Skin epidermis (tissue), 12 donors: ENCODE measurements around the gene RRAGD.

ENCODE experiments used
- H3K27ac ChIP-seq, 21 experiments: fragments of 200-600 bp; sonication (generic) in 11 of 21; one replicate each; pipeline ENCODE4 v1.5.0; 2020; ENCODE audit warnings: mild to moderate bottlenecking in 3 of 21, inconsistent platforms in 2 of 21, moderate library complexity in 2 of 21
- H3K4me3 ChIP-seq, 7 experiments: fragments of 200-600 bp; sonication (generic) in 2 of 7; one replicate each; pipeline ENCODE4 v1.5.0; 2020; ENCODE audit warnings: inconsistent platforms in 2 of 7, mild to moderate bottlenecking in 2 of 7, moderate library complexity in 1 of 7

The RRAGD gene

GRCh38 chr6:89385156-89385667, 26.9 kb downstream of the RRAGD start:
- Histone ChIP-seq H3K4me3 (no peak overlapping the region), H3K27ac (peak overlapping the region in 3 of 21 experiments; percentile 14 to 38 (median 22))

GRCh38 chr6:89381031-89381430, 31.0 kb downstream of the RRAGD start:
- Histone ChIP-seq H3K4me3 (no peak overlapping the region), H3K27ac (no peak overlapping the region)

GRCh38 chr6:89379281-89379680, 32.8 kb downstream of the RRAGD start:
- Histone ChIP-seq H3K4me3 (no peak overlapping the region), H3K27ac (no peak overlapping the region)

DNA sequence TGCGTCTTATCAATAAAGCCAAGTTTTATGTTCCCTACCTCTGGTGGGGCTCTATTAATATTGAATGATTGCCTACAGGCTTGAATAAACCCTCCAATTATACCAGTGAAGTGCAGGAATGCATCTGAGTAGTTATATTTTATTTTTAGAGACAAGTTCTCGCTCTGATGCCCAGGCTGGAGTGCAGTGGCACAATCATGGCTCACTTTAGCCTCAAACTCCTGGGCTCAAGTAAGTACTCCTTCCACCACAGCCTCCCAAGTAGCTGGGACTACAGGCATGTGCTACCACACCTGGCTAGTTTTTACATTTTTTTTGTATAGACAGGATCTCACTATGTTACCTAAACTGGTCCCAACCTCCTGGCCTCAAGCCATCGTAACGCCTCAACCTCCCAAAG, 33.4 kb downstream of the RRAGD start:
- H3K27ac ChIP-seq: no peak overlapping the region
- no peak overlapping the region for H3K4me3 ChIP-seq

DNA sequence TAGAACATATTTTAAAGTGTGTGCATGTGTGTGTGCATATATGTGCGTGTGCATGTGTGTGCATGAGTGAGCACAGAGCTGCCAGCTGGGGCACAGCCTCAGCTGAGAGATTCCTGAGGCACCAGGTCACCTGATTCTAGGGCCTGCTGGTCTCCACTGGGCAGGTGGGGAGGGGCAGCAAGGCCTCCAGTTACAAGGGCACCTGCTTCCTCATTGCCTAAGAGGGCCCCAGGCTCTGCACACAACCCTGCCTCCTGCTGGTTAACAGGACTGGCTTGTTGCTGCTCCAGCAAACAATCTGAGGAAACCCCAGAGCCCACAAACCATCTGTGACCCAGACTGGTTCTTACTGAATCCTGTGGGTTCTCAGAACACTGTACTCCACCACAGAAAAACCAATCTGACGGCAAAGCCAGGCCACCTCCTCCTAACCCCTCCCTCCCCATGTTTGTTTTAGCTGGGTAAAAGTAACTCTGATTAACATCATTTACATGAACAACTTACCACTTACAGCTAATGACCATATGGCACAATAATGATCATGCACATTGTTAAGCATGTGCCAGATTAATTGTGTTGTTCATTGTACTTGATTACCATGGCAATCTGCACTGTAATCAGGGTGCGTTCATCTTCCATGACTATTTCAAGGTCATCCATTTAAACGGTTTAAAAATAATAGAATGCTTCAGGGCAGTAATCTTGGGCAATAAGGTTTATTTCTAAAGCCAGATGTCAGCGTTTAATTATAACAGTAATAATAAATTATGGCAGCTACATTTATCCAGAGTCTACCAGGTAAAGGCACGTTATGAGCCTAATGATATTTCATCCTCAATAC, 36.4 kb downstream of the RRAGD start:
- Histone ChIP-seq H3K27ac (no peak overlapping the region), H3K4me3 (no peak overlapping the region)

DNA sequence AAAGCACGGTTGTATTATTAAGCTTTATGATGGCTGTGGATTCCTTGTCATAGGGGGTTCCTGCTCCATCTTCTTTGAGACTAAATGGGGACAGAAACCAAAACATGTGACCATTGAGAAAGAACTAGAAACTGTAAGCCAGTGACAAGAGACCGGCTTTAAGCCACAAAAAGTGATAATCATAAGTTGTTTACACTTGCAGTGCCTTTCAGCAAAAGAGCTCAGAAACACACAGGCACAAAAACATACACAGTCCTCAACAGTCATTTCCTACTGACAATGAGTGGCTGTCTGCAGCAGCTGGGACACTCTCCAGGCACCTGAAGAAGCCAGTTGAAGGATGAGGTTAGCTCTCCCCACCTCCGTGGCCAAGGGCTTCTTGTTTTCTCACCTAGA, 39.6 kb downstream of the RRAGD start:
- no peak overlapping the region for H3K4me3 ChIP-seq
- no peak overlapping the region for H3K27ac ChIP-seq

- Histone ChIP-seq H3K27ac (no peak overlapping the region), H3K4me3 (no peak overlapping the region)
Observed at GRCh38 chr6:89371849-89372505, 40.1 kb downstream of the RRAGD start.

GRCh38 chr6:89368999-89369398, 43.1 kb downstream of the RRAGD start:
- no peak overlapping the region for H3K27ac ChIP-seq
- H3K4me3 ChIP-seq: no peak overlapping the region

DNA sequence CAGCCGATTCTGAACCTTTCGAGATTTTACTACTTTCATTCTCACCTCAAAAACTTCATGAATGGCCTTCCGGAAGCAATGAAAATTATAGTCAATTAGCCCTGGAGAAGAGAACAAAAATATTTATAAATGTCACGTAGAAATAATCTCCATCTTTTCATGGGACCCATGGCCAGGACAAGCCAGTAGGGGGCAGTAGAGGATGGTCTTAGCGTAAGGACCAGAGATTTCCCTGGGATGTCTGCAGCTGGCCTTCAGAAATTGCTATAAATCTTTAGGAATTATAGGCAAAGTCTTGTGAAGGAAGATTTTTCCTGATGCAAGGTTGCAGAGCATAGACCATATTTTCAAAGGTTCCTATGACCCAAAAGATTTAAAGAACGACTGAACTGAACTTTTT, 44.0 kb downstream of the RRAGD start:
- H3K27ac ChIP-seq: no peak overlapping the region
- H3K4me3 ChIP-seq: no peak overlapping the region

GRCh38 chr6:89364586-89364985, 47.5 kb downstream of the RRAGD start:
- H3K4me3 ChIP-seq: no peak overlapping the region
- no peak overlapping the region for H3K27ac ChIP-seq

- Histone ChIP-seq H3K4me3 (no peak overlapping the region), H3K27ac (no peak overlapping the region)
Observed at GRCh38 chr6:89361171-89361570, 50.9 kb downstream of the RRAGD start.

GRCh38 chr6:89360415-89360999, 51.6 kb downstream of the RRAGD start:
- Histone ChIP-seq H3K4me3 (no peak overlapping the region), H3K27ac (peak overlapping the region in 2 of 21 experiments; percentile 26 to 27)

DNA sequence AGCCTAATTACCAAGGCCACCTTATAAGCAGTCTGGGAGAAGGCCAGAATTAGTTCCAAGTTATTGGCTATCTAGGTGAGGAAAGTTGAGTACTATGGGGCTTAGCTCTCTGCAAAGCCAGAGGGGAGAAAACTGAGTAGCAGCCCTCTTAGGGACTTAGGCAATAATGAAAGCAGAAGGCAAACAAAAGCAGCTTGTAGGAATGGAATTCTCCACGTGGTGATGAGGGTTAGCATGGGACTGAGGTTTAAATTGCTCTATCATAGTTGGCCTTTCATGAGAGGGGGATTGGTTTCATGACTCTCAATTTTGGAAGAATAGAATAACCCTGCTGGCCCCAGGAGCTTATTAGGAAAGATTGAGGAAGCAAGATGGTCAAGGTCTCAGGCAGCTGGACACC, 52.5 kb downstream of the RRAGD start:
- no peak overlapping the region for H3K4me3 ChIP-seq
- peak overlapping the region in 1 of 21 experiments; percentile 26 for H3K27ac ChIP-seq

- H3K4me3 ChIP-seq: no peak overlapping the region
- peak overlapping the region in 3 of 21 experiments; percentile 34 to 64 (median 44) for H3K27ac ChIP-seq
Observed at GRCh38 chr6:89357390-89357789, 54.7 kb downstream of the RRAGD start.

GRCh38 chr6:89356642-89357170, 55.4 kb downstream of the RRAGD start:
- Histone ChIP-seq H3K27ac (peak overlapping the region in 3 of 21 experiments; percentile 34 to 64 (median 44)), H3K4me3 (no peak overlapping the region)

- no peak overlapping the region for H3K4me3 ChIP-seq
- no peak overlapping the region for H3K27ac ChIP-seq
Observed at GRCh38 chr6:89355511-89356194, 56.4 kb downstream of the RRAGD start.

GRCh38 chr6:89353702-89354392, 58.2 kb downstream of the RRAGD start:
- Histone ChIP-seq H3K4me3 (peak overlapping the region in 1 of 7 experiments; percentile 97), H3K27ac (peak overlapping the region in 6 of 21 experiments; percentile 89 to 96 (median 96))

DNA sequence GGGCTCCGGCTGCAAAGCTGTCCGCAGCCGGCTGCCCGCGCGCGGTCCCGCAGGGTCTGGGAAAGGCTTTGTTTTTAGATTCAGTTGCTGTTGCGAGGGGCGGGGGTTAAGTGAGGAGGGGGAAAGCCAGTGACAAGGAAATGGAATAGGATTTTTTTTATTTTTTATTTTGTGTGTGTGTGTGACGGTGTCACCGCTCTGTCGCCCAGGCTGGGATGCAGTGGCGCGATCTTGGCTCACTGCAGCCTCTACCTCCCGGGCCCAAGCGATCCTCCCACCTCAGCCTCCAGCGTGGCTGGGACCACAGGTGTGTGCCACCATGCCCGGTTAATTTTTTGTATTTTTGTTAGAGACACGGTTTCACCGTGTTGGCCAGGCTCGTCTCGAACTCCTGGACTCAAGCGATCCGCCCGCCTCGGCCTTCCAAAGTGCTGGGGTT, 58.9 kb downstream of the RRAGD start:
- peak overlapping the region; percentile 37 to 99 (median 96) for H3K27ac ChIP-seq
- peak overlapping the region; percentile 54 to 98 (median 84) for H3K4me3 ChIP-seq
